SK-N-SH (cell line): ENCODE measurements around the gene KIF12.

ENCODE experiments used
- EP300 ChIP-seq, 2 experiments: IDR thresholded peaks; 2 replicates each; pipeline versions ENCODE4 v1.4.0 to v1.6.1; 2012; ENCODE audit warnings: borderline replicate concordance in 1 of 2, low read depth in 1 of 2, low read length in 1 of 2
- JUND ChIP-seq: IDR thresholded peaks from 2 replicates; pipeline ENCODE4 v1.4.0; 2012
- MXI1 ChIP-seq: IDR thresholded peaks from 2 replicates; pipeline ENCODE4 v1.6.1; 2012; ENCODE audit warnings: mild to moderate bottlenecking, low read depth, low read length, improper control_type of control experiment
- POLR2AphosphoS5 ChIP-seq: IDR thresholded peaks from 2 replicates; pipeline ENCODE4 v1.6.1; 2012; ENCODE audit warnings: low read depth, low read length
- RAD21 ChIP-seq: IDR thresholded peaks from 2 replicates; pipeline ENCODE4 v1.6.1; 2012; ENCODE audit warnings: mild to moderate bottlenecking, low read length
- TAF1 ChIP-seq: IDR thresholded peaks from 2 replicates; pipeline ENCODE4 v1.6.1; 2012; ENCODE audit warnings: low read depth, mild to moderate bottlenecking, low read length, moderate library complexity, borderline replicate concordance
- TF ChIP-seq, protein P1 (sequence below): fragments of 200-600 bp; sonication (generic); IDR thresholded peaks from 2 replicates; pipeline ENCODE4 v1.6.1; 2017; ENCODE audit warnings: antibody characterized with exemption, mild to moderate bottlenecking, moderate library complexity
- TF ChIP-seq, protein P2 (sequence below): IDR thresholded peaks from 2 replicates; pipeline ENCODE4 v1.4.0; 2012; ENCODE audit warnings: low read depth

DNA sequence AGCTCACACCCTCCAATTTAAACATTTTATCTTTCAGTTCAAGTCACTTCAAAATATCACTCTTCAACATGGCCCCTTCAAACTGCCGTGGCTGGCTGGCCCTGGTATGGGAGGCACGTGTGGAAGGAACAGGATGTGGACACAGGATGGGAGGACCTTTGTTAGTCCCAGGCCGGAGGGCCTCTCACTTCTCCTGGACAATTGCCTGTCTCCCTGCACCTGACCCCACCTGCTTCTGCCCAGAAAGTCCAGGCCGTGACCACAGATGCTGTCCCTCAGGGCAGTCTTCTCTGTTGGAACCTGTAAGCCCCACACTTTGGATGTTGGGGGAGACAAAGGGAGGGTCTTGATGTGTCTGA, 40.4 kb downstream of the KIF12 start:
- TF ChIP-seq, protein P1, sequence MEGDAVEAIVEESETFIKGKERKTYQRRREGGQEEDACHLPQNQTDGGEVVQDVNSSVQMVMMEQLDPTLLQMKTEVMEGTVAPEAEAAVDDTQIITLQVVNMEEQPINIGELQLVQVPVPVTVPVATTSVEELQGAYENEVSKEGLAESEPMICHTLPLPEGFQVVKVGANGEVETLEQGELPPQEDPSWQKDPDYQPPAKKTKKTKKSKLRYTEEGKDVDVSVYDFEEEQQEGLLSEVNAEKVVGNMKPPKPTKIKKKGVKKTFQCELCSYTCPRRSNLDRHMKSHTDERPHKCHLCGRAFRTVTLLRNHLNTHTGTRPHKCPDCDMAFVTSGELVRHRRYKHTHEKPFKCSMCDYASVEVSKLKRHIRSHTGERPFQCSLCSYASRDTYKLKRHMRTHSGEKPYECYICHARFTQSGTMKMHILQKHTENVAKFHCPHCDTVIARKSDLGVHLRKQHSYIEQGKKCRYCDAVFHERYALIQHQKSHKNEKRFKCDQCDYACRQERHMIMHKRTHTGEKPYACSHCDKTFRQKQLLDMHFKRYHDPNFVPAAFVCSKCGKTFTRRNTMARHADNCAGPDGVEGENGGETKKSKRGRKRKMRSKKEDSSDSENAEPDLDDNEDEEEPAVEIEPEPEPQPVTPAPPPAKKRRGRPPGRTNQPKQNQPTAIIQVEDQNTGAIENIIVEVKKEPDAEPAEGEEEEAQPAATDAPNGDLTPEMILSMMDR, result no peak
- TF ChIP-seq POLR2AphosphoS5 (no peak), MXI1 (no peak), RAD21 (no peak), JUND (no peak), EP300 (IDR thresholded peaks at IDR 0.05; ENCODE audit: borderline replicate concordance in 1 of 2, low read depth in 1 of 2, low read length in 1 of 2) (no peak), TAF1 (no peak)
- TF ChIP-seq, protein P2, sequence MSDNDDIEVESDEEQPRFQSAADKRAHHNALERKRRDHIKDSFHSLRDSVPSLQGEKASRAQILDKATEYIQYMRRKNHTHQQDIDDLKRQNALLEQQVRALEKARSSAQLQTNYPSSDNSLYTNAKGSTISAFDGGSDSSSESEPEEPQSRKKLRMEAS, result no peak
